HG03571 (cell line): ENCODE data around the gene NIF3L1.
"Not testable (repeated sequence)": the region's sequence is repeated elsewhere in the genome, so short reads cannot be mapped to it uniquely, and the experiment has no call there.

Source experiments
- ATAC-seq: cut with Tn5 transposase; IDR thresholded peaks from one replicate; pipeline ENCODE4 v1.9.1; 2021; ENCODE audit not compliant: unreplicated experiment

Gene NIF3L1

DNA sequence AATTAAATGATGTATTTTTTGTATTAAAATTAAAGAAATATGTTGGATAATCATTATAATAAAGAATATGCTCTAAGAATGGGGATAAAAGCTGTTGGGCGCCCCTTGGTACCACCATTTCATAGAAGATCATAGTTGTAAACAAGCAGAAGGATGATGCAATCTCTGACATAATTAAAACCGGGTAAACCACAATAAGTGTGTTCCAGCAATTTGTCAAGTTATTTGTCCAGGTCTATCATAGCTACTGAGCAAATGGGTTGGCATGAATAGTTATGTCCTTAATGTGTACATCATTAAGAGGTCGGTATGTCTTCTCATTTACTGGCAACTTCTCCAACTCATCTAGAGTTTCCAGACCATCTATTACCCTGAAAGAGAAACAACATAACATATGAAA, 18.0 kb upstream of the NIF3L1 start:
- no peak for ATAC-seq

DNA sequence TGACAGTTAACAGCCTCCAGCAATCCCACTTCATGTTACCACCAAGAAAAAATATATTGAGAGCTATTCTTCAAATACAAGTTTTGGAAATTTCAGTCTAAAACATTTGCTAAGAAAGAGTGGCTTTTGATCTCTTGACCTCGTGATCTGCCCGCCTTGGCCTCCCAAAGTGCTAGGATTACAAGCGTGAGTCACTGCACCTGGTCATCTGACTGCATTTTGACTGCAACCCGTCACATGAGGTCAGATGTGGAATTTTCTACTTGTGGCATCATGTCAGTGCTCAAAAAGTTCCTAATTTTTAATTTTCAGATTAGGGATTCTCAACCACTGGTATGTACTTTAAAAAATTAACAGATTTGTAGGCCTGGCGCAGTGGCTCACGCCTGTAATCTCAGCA, 15.6 kb upstream of the NIF3L1 start:
- ATAC-seq = no peak

DNA sequence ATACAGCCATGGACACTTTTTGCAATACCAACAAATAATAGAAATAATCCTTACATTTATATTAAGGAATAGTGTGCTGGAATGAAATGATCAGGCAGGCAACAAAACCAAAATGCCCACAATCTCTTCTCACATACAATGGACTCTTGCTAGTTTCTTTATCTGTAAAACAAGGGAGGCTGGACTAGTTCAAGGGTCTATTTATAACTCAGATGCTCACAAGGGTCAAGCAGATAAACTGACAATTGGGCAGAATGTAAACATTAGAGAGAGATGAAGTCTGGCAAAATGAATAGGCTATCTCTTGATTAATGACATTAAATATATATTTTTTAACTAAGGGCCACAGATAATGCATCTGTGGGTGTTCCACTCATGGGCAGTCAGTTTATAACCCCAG, 11.7 kb upstream of the NIF3L1 start:
- ATAC-seq = no peak

DNA sequence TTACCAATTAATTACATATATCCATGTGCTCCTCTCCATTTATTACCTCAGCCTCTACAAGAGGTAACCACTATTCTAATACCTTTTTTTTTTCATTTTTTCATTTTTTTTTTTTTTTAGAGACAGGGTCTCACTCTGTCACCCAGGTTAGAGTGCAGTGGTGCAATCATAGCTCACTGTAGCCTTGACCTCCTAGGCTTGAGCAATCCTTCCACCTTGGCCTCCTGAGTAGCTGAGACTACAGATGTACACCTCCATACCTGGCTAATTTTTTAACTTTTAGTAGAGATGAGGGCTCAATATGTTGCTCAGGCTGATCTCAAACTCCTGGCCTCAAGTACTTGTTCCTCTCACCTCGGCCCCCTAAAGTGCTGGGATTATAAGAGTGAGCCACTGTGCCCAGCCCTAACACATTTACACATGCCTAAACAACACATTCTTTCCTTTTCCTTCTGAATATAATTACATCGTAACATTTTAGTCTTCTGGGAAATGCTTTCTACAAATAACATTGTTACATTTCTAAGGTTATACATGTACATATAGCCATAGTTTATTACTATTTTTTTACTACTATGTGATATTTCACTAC, 10.8 kb upstream of the NIF3L1 start:
- no peak for ATAC-seq

DNA sequence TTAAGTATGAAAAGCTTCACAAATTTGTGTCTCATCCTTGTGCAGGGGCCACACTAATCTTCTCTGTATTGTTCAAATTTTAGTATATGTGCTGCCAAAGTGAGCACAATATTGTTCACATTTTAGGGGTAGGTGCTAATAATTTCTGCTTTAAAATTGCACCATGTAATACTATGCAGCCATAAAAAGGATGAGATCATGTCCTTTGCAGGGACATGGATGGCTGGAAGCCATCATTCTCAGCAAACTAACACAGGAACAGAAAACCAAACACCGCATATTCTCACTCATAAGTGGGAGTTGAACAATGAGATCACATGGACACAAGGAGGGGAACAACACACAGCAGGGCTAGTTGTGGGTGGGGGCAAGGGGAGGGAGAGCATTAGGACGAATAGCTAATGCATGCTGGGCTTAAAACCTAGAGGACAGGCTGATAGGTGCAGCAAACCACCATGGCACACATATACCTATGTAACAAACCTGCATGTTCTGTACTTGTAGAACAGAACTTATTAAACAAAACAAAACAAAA, 7.4 kb upstream of the NIF3L1 start:
- ATAC-seq = not testable (repeated sequence)

DNA sequence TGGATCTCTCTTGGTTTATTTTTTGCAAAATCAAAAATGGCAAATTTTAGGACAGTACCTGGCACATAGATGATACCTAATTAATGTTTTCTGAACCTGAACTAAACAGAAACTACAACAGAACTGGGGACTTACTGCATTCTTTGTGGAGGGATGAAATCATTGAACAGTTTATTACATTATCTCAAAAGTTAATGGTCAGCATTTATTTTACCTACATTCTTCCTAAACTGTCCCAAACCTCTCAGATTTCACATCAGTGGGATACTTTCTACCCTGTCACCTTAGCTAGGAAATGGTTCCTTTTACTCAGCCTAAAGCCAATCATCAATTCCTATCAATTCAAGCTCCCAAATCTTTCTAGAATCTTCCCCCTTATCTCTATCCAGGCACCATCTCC, 10.3 kb downstream of the NIF3L1 start:
- ATAC-seq = no peak

DNA sequence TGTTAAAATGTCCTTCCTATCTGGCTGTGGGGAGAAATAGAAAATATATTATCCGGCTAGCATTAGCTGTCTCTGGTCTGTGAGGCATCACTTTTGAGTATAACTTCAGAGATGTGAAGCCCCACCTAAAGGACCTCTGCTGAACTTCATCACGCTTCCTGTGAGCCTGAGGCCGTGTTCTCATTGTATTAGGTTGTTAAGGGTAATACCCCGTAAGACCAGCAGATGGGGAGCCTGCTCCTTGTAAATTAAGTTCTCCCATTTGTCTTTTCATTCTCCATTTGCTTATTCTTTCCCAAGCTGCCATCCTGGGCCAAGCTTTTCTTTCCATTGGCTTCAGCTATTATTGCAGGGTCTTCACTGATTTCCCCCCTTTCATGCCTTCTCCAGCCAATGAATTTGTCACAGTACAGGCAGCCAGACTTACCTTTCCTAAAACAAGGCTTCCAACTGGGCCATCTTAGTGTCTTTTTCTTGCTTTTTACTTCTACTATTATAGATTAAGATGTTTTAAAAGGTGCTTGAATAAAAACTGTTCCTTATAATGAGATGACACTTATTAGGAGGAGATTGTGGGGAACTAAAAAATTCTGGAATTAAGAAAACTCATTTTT, 12.4 kb downstream of the NIF3L1 start:
- ATAC-seq = peak; percentile 99

DNA sequence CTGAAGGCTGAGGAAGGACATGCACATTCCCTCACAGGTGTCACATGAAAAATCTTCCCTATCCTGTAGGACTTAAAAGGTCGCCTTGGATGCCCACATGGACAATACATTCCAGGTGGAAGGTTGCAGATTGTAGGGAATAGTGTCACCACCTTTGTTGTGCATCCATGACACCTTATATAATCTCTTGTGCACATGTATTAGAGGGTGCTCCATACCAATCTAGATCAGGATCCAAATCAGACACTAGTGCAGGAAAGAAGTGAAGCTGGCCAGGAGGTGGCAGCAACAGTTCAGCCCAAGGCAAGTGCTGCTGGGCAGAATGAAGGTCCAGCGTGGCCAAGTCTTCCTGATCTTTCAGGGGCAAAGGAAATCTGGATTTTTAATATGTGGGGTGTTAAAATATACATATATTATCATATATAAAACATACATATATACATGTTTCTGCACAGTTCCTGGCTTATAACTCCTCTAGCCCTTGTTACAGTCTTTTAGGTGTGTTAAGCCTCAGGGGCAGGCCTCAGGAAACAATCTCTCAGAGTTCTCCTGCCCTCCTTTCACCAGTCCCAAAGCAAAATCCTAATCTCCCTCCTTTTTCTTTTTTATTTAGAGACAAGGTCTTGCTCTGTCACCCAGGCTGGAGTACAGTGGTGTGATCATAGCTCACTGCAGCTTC, 16.6 kb downstream of the NIF3L1 start:
- ATAC-seq = no peak

DNA sequence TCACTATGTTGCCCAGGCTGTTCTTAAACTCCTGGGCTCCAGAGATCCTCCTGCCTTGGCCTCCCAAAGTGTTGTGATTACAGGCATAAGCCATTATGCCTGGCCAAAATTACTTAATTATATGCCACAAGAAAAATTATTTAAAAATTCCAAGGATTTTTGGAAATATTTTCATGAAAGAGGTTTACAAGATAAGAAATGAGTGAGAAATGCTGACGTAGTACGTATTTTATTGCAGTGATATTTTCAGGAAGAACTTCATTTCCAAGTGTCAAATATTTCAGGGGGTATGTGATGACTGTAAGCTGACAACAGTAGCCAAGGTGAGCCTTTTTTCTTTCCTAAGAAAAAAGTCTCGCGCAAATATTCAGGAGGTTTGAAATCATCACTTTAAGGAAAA, 20.8 kb downstream of the NIF3L1 start:
- no peak for ATAC-seq

DNA sequence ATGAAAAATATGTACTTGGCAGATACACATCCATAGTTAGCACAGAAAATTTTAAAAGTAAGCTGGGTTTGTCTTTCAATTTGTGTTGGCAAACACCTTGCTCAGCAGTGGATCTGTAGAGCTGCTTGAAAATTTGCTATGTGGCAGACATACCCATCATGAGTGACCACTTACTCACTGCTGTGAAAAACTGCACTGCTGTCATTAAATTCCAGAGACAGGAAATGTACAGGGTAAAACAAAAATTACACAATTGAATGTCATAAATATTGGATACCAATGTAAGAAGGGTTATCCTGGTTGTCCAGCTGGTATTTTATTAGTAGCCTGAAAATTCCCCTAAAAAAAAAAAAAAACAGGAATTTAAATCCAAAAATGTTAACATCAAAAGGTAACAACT, 24.5 kb downstream of the NIF3L1 start:
- ATAC-seq = no peak

DNA sequence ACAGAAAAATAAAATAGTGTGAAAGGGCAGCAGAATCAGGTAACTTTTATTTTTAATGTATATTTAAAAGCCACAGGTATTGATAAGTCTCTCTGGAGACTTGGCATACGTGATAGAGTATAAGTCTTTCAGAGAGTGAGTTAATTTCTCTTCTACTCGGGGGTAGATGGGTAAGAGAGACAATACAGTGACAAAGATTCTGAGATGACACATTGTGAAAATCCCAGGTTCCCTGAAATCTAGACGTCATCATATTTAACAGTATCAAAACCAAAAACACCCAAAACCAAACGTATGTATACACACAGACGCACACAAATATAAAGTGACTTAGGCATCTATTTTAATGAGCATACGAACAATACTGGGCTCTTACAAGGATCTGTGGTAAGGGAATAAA, 33.3 kb downstream of the NIF3L1 start:
- ATAC-seq = no peak

DNA sequence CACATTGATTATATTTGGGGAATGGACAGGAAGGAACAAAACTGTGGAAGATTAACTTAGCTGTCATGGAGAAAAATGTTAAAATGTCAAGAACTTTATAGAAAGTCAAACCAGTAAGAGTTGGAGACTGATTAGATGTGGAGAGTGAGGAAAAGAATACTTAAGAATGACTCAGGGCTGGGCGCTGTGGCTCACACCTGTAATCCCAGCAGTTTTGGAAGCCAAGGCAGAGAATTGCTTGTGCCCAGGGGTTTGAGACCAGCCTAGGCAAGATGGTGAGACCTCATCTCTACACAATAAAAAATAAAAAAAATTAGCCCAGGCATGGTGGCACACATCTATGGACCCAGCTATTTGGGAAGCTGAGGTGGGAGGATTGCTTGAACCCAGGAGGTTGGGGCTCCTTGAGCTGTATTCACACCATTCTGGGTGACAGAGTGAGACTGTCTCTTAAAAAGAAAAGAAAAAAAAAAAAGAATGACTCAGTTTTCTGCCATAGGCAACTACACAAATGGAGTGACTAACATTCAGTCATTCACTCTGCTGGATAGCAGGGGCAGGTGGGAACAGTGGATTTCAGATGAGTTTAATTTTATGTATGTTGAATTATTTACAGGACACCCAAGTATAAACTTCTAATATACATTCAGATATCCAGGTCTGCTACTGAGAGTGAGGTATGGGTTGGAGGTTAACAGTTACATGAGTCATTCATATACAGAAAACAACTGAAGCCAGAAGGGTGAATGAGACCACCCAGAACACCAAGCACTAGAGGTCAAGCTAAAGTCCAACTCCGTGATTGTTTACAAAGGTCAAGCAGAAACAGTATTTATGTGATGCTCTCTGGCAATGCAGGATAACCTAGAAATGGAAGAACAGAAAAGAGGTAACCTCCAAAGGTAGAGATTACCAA, 40.4 kb downstream of the NIF3L1 start:
- ATAC-seq = no peak

DNA sequence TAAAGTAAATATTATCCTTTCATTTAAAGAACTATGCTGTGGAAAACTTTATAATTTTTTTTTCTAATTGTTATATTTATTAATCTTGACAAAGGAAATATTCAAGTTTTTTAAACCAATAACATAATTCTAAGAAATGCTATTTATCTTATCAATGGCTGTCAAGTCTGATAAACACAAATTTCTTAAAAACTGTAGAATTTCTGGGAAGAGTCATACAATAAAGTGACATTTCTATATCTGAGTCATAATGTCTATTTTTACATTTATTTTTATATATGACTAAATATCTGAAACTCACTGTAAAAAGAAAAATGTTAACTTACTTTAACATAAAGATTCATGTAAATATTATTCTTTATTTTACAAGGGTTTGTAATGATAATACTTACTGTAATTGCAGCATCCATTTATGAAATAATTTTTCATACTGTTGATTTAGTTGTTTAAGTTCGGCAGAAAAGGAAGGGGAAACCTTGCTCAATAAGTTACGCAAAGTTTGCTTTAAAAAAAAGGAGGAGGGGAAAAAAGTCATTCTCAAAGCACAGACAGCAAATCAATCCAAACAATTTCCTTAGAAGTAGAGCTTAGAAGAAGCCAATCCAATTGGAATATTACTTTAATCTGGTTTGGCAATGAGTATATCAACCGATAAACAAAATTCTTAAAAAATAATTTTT, 41.9 kb downstream of the NIF3L1 start:
- ATAC-seq = no peak

DNA sequence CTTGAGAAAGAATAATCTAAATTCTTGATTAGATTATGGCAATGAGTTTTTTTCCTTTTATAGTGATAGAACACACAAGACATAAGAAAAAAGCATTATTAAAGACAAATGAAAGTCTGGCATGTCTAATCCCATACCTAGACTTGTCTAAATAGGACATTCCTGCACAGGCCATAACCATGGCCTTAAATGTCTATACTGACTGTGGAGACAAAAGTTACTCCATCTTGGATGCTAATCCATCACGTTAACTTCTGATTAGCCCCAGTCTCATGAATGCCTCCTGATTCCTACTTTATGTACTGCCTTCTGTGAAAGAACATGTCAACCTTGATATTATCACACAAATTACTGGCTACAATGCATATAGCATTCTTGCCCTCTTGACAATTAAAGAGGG, 50.7 kb downstream of the NIF3L1 start:
- ATAC-seq = no peak

DNA sequence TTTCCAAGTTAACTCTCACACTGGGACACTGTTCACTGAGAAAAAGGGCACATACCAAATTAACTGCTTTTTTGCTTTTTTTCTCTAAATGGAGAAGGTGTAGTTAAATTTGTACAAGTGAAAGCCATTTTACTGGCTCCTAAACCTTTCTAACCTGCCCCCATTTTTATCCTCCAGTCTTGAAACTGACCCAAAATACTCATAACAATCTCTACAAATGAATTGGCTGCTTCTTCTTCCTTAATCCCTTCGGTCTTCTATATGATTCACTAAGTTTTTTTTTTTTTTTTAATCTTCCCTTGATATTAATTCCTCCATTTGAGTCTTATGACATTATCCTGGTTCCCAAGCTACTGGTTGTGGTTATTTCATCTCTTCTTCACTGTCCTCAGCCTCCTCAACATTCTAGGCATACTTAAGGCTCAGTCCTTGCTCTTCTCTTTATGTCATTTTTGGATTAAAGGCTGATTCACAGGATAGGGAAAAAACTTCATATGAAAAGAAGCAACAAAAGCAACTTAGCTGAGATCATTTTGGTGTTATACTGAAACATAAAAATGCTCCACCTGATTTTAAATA, 54.4 kb downstream of the NIF3L1 start:
- no peak for ATAC-seq

DNA sequence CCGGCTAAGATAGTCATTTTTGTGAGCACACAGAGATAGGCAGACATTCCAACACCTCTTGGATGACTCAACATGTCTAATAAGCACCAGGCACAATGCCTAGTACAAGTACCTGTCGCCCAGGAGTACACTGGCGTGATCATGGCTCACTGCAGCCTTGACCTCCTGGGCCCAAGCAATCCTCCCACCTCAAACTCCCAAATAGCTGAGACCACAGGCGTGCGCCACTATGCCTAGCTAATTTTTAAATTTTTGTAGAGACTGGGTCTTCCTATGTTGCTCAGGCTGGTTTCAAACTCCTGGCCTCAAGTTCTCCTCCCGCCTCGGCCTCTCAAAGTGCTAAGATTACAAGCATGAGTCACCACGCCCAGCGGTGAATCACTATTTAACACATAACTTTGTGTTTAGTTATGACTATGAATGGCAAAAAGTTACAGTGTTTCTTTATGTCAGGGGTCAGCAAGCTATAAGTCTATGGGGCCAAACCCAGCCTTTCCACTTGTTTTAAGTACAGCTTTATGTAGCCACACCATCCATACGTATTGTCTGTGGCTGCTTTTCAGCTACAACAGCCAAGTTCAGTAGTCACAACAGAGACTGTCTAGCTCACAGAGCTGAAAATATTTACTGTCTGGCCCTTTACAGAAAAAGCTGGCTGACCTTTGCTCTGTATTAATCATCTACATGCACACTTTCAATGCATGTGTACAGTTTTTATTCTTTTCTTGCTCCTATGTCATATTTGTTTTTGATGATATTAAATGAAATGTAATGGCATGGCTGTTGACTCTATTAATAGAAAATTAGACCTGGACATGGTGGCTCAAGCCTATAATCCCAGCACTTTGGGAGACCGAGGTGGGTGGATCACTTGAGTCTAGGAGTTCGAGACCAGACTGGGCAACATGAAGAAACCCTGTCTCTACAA, 55.6 kb downstream of the NIF3L1 start:
- ATAC-seq = no peak

DNA sequence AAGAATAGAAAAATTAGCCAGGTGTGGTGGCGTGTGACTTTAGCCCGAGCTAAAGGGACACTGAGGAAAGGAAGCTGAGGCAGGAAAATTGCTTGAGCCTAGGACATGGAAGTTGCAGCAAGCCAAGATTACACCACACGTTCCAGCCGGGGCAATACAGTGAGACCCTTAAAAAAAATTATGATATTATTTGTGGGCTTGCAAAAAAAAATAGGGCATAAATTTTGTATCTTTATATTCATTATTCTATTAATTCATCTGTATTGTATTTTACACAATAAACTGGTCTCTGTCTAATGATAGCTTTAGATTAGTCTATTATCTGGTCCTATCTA, 56.2 kb downstream of the NIF3L1 start:
- ATAC-seq = no peak

DNA sequence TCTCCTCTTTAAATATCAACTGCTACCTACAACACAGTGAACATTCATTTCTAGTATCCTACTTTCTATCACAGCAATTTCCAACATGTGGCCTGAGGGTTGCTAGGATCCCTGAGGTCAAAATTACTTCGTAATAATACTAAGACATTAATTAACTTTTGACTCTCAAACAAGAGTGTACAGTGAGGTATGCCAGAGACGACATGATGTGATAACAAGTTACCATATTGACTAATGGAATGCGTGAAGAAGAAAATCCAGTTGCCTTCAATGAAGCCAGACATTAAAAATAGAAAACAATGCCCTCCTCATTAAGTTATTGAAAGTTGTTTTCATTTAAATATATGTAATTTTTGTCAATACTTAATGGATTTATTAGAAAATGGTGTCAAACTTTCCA, 61.2 kb downstream of the NIF3L1 start:
- ATAC-seq = no peak
